Prostate gland (tissue), 2 donors: ENCODE data around the gene BANP. TPM values are rescaled to one million over a fixed set of nuclear protein-coding genes. Genes with fewer than 3 reads are reported as not detected.

Experiments used
- DNase-seq: peaks from one replicate; pipeline ENCODE4 v3.0.0-alpha.2; 2019; ENCODE audit warnings: low spot score
- H3K27ac ChIP-seq, 2 donors: fragments of 200-600 bp; sonication (generic); 2 replicates each; pipeline ENCODE4 v1.5.1; 2017 to 2019
- H3K27me3 ChIP-seq: fragments of 200-600 bp; sonication (generic); replicated peaks from 2 replicates; pipeline ENCODE4 v1.5.1; 2019; ENCODE audit not compliant: insufficient read depth
- H3K36me3 ChIP-seq, 2 donors: fragments of 200-600 bp; sonication (generic); 1 replicate in 1 of 2; 2 replicates in 1 of 2; pipeline versions ENCODE4 v1.5.1 to v1.8.1; 2017 to 2019
- H3K4me1 ChIP-seq: fragments of 200-600 bp; sonication (generic); replicated peaks from 2 replicates; pipeline ENCODE4 v1.5.1; 2019
- H3K4me3 ChIP-seq, 2 donors: fragments of 200-600 bp; sonication (generic); 2 replicates each; pipeline ENCODE4 v1.5.1; 2017 to 2019
- H3K9me3 ChIP-seq: fragments of 200-600 bp; sonication (generic); 2 replicates; pipeline ENCODE4 v1.5.1; 2017
- POLR2A ChIP-seq: fragments of 450-650 bp; IDR thresholded peaks from one replicate; pipeline ENCODE4 v1.6.1; 2016; ENCODE audit warnings: antibody characterized with exemption, mild to moderate bottlenecking
- POLR2AphosphoS5 ChIP-seq: sonication (generic); formaldehyde crosslinking; IDR thresholded peaks from one replicate; pipeline ENCODE4 v1.6.1; 2017; ENCODE audit warnings: antibody characterized with exemption
- WGBS: methylation state at CpG from one replicate; pipeline ENCODE4 v1.1.5; 2018; 5-methylcytosine and 5-hydroxymethylcytosine counted together
- intact Hi-C: fragments of 100-400 bp; cut with DNase I; formaldehyde crosslinking; loops from one replicate; pipeline ENCODE4 v1.14.2; 2022
- total RNA-seq, 2 donors: library from RNA; depleted of rRNA; stranded (reverse); fragments of >200 nt; gene quantifications; one replicate each; pipeline ENCODE4 v1.1.0, GENCODE V29; 2016
- TF ChIP-seq, protein P1 (sequence below), 4 experiments: fragments of 200-600 bp in 2 of 4; fragments of 450-650 bp in 2 of 4; sonication (generic) in 2 of 4; IDR thresholded peaks; 1 replicate in 3 of 4; 2 replicates in 1 of 4; pipeline ENCODE4 v1.5.1; 2016 to 2019; ENCODE audit warnings: antibody characterized with exemption in 4 of 4, mild to moderate bottlenecking in 2 of 4, moderate library complexity in 2 of 4

BANP gene
- total RNA-seq, 2 donors from 2014 or later = 32.2 to 47.3 TPM

- no peak overlapping the region for H3K27ac ChIP-seq
- WGBS = 91% methylated on average over 30 of the region's 30 CpGs
- no peaks in the 10 kb centered on the region for H3K9me3 ChIP-seq
- no peak overlapping the region for H3K4me3 ChIP-seq
- no peaks in the 10 kb centered on the region for H3K27me3 ChIP-seq
- H3K4me1 ChIP-seq = no peaks in the 10 kb centered on the region
- TF ChIP-seq POLR2AphosphoS5 (no peak), POLR2A (no peak)
- TF ChIP-seq, protein P1, sequence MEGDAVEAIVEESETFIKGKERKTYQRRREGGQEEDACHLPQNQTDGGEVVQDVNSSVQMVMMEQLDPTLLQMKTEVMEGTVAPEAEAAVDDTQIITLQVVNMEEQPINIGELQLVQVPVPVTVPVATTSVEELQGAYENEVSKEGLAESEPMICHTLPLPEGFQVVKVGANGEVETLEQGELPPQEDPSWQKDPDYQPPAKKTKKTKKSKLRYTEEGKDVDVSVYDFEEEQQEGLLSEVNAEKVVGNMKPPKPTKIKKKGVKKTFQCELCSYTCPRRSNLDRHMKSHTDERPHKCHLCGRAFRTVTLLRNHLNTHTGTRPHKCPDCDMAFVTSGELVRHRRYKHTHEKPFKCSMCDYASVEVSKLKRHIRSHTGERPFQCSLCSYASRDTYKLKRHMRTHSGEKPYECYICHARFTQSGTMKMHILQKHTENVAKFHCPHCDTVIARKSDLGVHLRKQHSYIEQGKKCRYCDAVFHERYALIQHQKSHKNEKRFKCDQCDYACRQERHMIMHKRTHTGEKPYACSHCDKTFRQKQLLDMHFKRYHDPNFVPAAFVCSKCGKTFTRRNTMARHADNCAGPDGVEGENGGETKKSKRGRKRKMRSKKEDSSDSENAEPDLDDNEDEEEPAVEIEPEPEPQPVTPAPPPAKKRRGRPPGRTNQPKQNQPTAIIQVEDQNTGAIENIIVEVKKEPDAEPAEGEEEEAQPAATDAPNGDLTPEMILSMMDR (IDR thresholded peaks at IDR 0.05) = no peak
- no peaks in the 10 kb centered on the region for H3K36me3 ChIP-seq
- intact Hi-C loops = loop anchor here (10.0 kb wide), 1 partner anchor 76 kb away; no protein-coding TSS in a partner anchor
- DNase-seq = no peak
Measured at GRCh38 chr16:88060524-88061219, 109.4 kb downstream of the BANP start.

DNA sequence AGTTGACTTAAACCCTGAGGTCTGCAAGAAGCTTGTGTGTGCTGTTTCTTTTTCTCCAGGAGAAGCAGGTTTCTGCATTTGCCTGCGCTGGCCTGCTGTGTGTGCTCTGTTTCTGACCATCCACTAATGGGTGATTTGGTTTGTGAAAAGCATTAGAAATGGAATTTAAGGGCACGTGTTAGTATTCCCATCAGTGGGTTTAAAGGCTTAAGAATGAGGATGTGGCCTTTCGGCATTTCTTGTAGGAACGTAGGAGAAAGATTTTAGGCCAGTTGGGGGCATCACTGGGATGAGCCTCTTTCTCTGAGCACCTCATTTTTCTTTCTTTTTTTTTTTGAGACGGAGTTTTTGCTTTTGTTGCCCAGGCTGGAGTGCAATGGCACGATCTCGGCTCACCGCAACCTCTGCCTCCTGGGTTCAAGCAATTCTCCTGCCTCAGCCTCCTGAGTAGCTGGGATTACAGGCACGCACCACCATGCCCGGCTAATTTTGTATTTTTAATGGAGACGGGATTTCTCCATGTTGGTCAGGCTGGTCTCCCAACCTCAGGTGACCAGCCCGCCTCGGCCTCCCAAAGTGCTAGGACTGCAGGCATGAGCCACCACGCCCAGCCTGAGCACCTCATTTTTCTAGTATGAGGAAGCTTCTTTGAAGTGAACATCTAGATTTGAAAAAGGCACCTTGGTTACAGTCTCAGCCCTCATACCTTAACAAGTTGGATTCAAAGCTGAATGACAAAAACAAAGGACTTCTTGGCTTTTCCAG, 110.3 kb downstream of the BANP start:
- no peak for DNase-seq
- H3K36me3 ChIP-seq = no peaks in the 10 kb centered on the region
- no peak overlapping the region for H3K4me3 ChIP-seq
- no peaks in the 10 kb centered on the region for H3K27me3 ChIP-seq
- intact Hi-C loops = loop anchor here (10.0 kb wide), 1 partner anchor 77 kb away; no protein-coding TSS in a partner anchor
- H3K9me3 ChIP-seq = no peaks in the 10 kb centered on the region
- 92% methylated on average over 14 of the region's 14 CpGs for WGBS
- no peaks in the 10 kb centered on the region for H3K4me1 ChIP-seq
- H3K27ac ChIP-seq = no peak overlapping the region
- TF ChIP-seq, protein P1 (IDR thresholded peaks at IDR 0.05) = no peak

GRCh38 chr16:88062341-88063210, 111.3 kb downstream of the BANP start:
- intact Hi-C loops = loop anchor here (10.0 kb wide), 1 partner anchor 78 kb away; no protein-coding TSS in a partner anchor
- H3K27ac ChIP-seq = no peak overlapping the region
- no peaks in the 10 kb centered on the region for H3K9me3 ChIP-seq
- WGBS = 66% methylated on average over 30 of the region's 30 CpGs
- no peak for DNase-seq
- no peaks in the 10 kb centered on the region for H3K4me1 ChIP-seq
- no peak overlapping the region for H3K4me3 ChIP-seq
- H3K36me3 ChIP-seq = no peaks in the 10 kb centered on the region
- H3K27me3 ChIP-seq = no peaks in the 10 kb centered on the region
- TF ChIP-seq, protein P1 (IDR thresholded peaks at IDR 0.05) = no peak
- TF ChIP-seq POLR2A (no peak), POLR2AphosphoS5 (no peak)

DNA sequence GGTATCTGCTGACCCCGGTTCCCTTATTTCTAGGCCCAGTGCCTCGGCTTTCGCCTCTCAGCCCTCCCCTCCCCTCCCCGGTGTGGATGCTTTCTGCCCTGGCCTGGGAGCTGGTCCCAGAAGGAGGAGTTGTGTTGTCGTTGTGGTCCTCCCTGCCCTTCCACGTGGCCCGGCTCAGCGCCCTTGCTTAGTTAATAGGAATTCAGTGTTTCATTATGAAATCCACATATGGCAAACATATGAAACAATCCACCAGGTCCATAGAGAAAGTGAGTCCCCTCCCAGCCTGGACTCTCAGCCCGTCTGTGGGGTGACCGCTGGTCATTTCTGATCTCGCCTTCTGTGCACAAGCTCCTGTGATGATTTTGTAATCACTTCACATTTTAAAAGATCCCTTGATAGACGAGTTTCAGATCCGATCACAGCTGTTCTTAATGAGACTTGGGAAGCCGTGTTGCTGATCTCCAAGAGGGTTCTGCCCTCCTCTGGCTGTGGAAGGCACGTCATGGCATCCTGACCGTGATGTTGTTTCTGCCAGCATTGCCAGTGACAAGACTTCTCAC, 112.1 kb downstream of the BANP start:
- Histone ChIP-seq H3K4me1 (no peaks in the 10 kb centered on the region), H3K27me3 (no peaks in the 10 kb centered on the region), H3K27ac (no peak overlapping the region), H3K4me3 (no peak overlapping the region), H3K36me3 (no peaks in the 10 kb centered on the region), H3K9me3 (no peaks in the 10 kb centered on the region)
- no peak for DNase-seq
- WGBS = 44% methylated on average over 16 of the region's 16 CpGs
- TF ChIP-seq, protein P1 (IDR thresholded peaks at IDR 0.05) = no peak
- no peak for TF ChIP-seq POLR2A
- no peak for TF ChIP-seq POLR2AphosphoS5
- intact Hi-C loops = loop anchor here (10.0 kb wide), 1 partner anchor 78 kb away; no protein-coding TSS in a partner anchor
